BLaER1 (cell line): ENCODE data around the gene NAP1L4.

ENCODE experiments used
- H3K27ac ChIP-seq: shearing (Covaris generic); formaldehyde crosslinking; 2 replicates; pipeline ENCODE4 v1.8.1; 2022
- H3K27me3 ChIP-seq: shearing (Covaris generic); formaldehyde crosslinking; 2 replicates; pipeline ENCODE4 v1.8.1; 2022
- H3K36me3 ChIP-seq: shearing (Covaris generic); formaldehyde crosslinking; 2 replicates; pipeline ENCODE4 v1.8.1; 2022
- H3K4me1 ChIP-seq: shearing (Covaris generic); formaldehyde crosslinking; 2 replicates; pipeline ENCODE4 v1.8.1; 2022
- H3K4me2 ChIP-seq: shearing (Covaris generic); formaldehyde crosslinking; 2 replicates; pipeline ENCODE4 v1.8.1; 2022
- H3K4me3 ChIP-seq: shearing (Covaris generic); formaldehyde crosslinking; 2 replicates; pipeline ENCODE4 v1.8.1; 2022
- H3K9ac ChIP-seq: shearing (Covaris generic); formaldehyde crosslinking; 2 replicates; pipeline ENCODE4 v1.8.1; 2022
- H3K9me3 ChIP-seq: shearing (Covaris generic); formaldehyde crosslinking; 2 replicates; pipeline ENCODE4 v1.8.1; 2022
- H4K20me1 ChIP-seq: shearing (Covaris generic); formaldehyde crosslinking; 2 replicates; pipeline ENCODE4 v1.8.1; 2022
- Cebpa-rat ChIP-seq: shearing (Covaris generic); IDR thresholded peaks from 2 replicates; pipeline ENCODE4 v1.8.1; 2022

The NAP1L4 gene

GRCh38 chr11:3022982-3023381, 30.9 kb upstream of the NAP1L4 start:
- Histone ChIP-seq H3K27me3 (no peaks in the 10 kb centered on the region), H3K4me2 (peak overlapping the region; percentile 78), H3K9me3 (no peaks in the 10 kb centered on the region), H3K9ac (no peak overlapping the region), H3K36me3 (peaks cover 68% of the 10 kb centered on the region), H3K4me3 (no peak overlapping the region), H3K27ac (peak overlapping the region; percentile 52; the same call in 1 of the 2 replicates), H3K4me1 (peaks cover 21% of the 10 kb centered on the region), H4K20me1 (peaks cover 28% of the 10 kb centered on the region; the same call in 1 of the 2 replicates)
- no peak for TF ChIP-seq Cebpa-rat

GRCh38 chr11:3022300-3022967, 30.3 kb upstream of the NAP1L4 start:
- peak; percentile 90 for TF ChIP-seq Cebpa-rat
- peak overlapping the region; percentile 78 for H3K4me2 ChIP-seq
- H4K20me1 ChIP-seq = peaks cover 28% of the 10 kb centered on the region; the same call in 1 of the 2 replicates
- peak overlapping the region; percentile 52; the same call in 1 of the 2 replicates for H3K27ac ChIP-seq
- no peak overlapping the region for H3K4me3 ChIP-seq
- peaks cover 68% of the 10 kb centered on the region for H3K36me3 ChIP-seq
- no peaks in the 10 kb centered on the region for H3K9me3 ChIP-seq
- H3K27me3 ChIP-seq = no peaks in the 10 kb centered on the region
- no peak overlapping the region for H3K9ac ChIP-seq
- H3K4me1 ChIP-seq = peaks cover 21% of the 10 kb centered on the region

GRCh38 chr11:3021125-3021524, 29.0 kb upstream of the NAP1L4 start:
- H3K4me2 ChIP-seq = no peak overlapping the region

GRCh38 chr11:3020011-3020410, 27.9 kb upstream of the NAP1L4 start:
- Histone ChIP-seq H3K4me1 (peaks cover 28% of the 10 kb centered on the region), H3K4me3 (no peak overlapping the region), H3K4me2 (no peak overlapping the region), H3K27me3 (no peaks in the 10 kb centered on the region), H4K20me1 (peaks cover 28% of the 10 kb centered on the region; the same call in 1 of the 2 replicates), H3K36me3 (peaks cover 68% of the 10 kb centered on the region), H3K27ac (no peak overlapping the region), H3K9ac (no peak overlapping the region), H3K9me3 (no peaks in the 10 kb centered on the region)
- no peak for TF ChIP-seq Cebpa-rat

More at GRCh38 chr11:3021125-3021524, 29.0 kb upstream of the NAP1L4 start:
- no peak for TF ChIP-seq Cebpa-rat
- Histone ChIP-seq H3K9me3 (no peaks in the 10 kb centered on the region), H3K4me3 (no peak overlapping the region), H3K9ac (no peak overlapping the region), H3K36me3 (peaks cover 68% of the 10 kb centered on the region), H4K20me1 (peaks cover 28% of the 10 kb centered on the region; the same call in 1 of the 2 replicates), H3K4me1 (peaks cover 21% of the 10 kb centered on the region), H3K27ac (no peak overlapping the region), H3K27me3 (no peaks in the 10 kb centered on the region)

GRCh38 chr11:3018596-3018995, 26.5 kb upstream of the NAP1L4 start:
- H3K27ac ChIP-seq = no peak overlapping the region
- H4K20me1 ChIP-seq = peaks cover 34% of the 10 kb centered on the region; the same call in 1 of the 2 replicates
- TF ChIP-seq Cebpa-rat = no peak
- H3K9ac ChIP-seq = no peak overlapping the region
- no peak overlapping the region for H3K4me2 ChIP-seq
- peaks cover 41% of the 10 kb centered on the region for H3K4me1 ChIP-seq
- no peaks in the 10 kb centered on the region for H3K9me3 ChIP-seq
- H3K36me3 ChIP-seq = peaks cover 73% of the 10 kb centered on the region
- H3K27me3 ChIP-seq = no peaks in the 10 kb centered on the region
- H3K4me3 ChIP-seq = no peak overlapping the region

- Histone ChIP-seq H3K9ac (no peak overlapping the region), H3K4me3 (no peak overlapping the region), H3K27ac (no peak overlapping the region), H3K36me3 (peaks cover 90% of the 10 kb centered on the region), H3K4me2 (no peak overlapping the region), H3K9me3 (no peaks in the 10 kb centered on the region), H3K27me3 (no peaks in the 10 kb centered on the region), H3K4me1 (peaks cover 24% of the 10 kb centered on the region), H4K20me1 (peaks cover 28% of the 10 kb centered on the region; the same call in 1 of the 2 replicates)
- no peak for TF ChIP-seq Cebpa-rat
These were observed 24.7 kb upstream of the NAP1L4 start for GRCh38 chr11:3016861-3017260.

GRCh38 chr11:3015796-3016195, 23.7 kb upstream of the NAP1L4 start:
- peaks cover 100% of the 10 kb centered on the region for H3K36me3 ChIP-seq
- H3K4me2 ChIP-seq = no peak overlapping the region
- H3K9me3 ChIP-seq = no peaks in the 10 kb centered on the region
- TF ChIP-seq Cebpa-rat = no peak
- peaks cover 17% of the 10 kb centered on the region; the same call in 1 of the 2 replicates for H4K20me1 ChIP-seq
- peaks cover 21% of the 10 kb centered on the region for H3K4me1 ChIP-seq
- H3K27ac ChIP-seq = no peak overlapping the region
- no peak overlapping the region for H3K9ac ChIP-seq
- no peaks in the 10 kb centered on the region for H3K27me3 ChIP-seq
- no peak overlapping the region for H3K4me3 ChIP-seq

- H3K9ac ChIP-seq = no peak overlapping the region
- no peak for TF ChIP-seq Cebpa-rat
- H3K4me1 ChIP-seq = peaks cover 21% of the 10 kb centered on the region
- H3K27me3 ChIP-seq = no peaks in the 10 kb centered on the region
- peak overlapping the region; percentile 34 for H3K4me2 ChIP-seq
- H4K20me1 ChIP-seq = peaks cover 9% of the 10 kb centered on the region; the same call in 1 of the 2 replicates
- H3K4me3 ChIP-seq = no peak overlapping the region
- H3K36me3 ChIP-seq = peaks cover 100% of the 10 kb centered on the region
- no peak overlapping the region for H3K27ac ChIP-seq
- H3K9me3 ChIP-seq = no peaks in the 10 kb centered on the region
These were observed 22.8 kb upstream of the NAP1L4 start for GRCh38 chr11:3014943-3015342.

- no peak overlapping the region for H3K4me3 ChIP-seq
- H3K9me3 ChIP-seq = no peaks in the 10 kb centered on the region
- H4K20me1 ChIP-seq = 0 out of 2 replicates have a peak, but pooled peaks cover 6% of the 10 kb centered on the region
- TF ChIP-seq Cebpa-rat = no peak
- peak overlapping the region; percentile 34 for H3K4me2 ChIP-seq
- H3K27me3 ChIP-seq = no peaks in the 10 kb centered on the region
- peaks cover 21% of the 10 kb centered on the region for H3K4me1 ChIP-seq
- no peak overlapping the region for H3K27ac ChIP-seq
- no peak overlapping the region for H3K9ac ChIP-seq
- peaks cover 100% of the 10 kb centered on the region for H3K36me3 ChIP-seq
These were observed 22.2 kb upstream of the NAP1L4 start for GRCh38 chr11:3014057-3014938.
